ENCODE data around the gene C9orf85. TPM values are rescaled to one million over a fixed set of nuclear protein-coding genes. Genes with fewer than 3 reads are reported as not detected.

Gene C9orf85
- total RNA-seq, 1 donor from 2014 or later = 29.3 TPM

DNA sequence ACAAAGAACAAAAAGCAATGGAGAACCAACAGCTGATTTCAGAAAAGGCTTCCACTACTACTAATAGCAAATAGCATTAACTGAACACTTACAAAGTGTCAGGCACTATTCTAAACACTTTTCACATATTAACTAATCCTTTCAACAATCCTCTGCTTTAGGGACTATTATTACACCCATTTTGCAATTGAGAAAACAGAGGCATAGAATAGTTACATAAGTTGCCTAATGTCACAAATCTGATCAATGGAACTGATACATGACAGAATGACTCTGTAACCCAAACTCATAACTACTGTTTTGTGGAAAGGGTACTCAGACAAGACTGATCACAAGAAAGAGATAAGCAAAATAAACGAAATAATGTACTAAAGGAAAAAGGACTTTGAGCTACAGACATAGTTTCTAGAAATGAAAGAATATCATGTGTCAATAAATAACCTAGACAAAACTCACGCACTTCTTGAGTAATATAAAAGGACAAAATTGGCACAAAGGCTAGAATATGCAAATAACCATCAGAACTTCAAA lies 31.7 kb upstream of the C9orf85 start:
- H3K79me2 ChIP-seq (ENCODE audit: low read depth) = peaks cover 100% of the 10 kb centered on the region
- H3K4me1 ChIP-seq = no peaks in the 10 kb centered on the region
- no peak overlapping the region for H3K27ac ChIP-seq

DNA sequence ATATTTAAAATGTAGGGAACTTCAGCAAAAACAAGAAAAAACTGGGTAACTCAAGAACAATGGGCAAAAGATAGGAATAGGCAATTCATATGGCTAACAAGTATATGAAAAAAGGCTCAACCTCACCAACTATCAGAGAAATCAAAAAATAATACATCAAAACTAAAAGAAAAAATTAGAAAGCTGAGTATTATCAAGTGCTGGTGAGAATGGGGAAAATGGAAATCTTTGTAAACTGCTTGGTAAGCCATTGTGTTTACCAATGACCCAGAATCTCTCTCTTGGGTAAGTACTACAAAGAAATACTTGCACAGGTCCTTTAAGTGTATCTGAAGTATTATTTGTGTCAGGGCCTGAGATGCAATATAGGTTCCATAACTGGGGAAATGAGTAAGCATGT lies 27.4 kb upstream of the C9orf85 start:
- Histone ChIP-seq H2AFZ (replicated peaks) (no peak overlapping the region), H3K4me2 (no peak overlapping the region), H3K36me3 (peaks cover 20% of the 10 kb centered on the region), H3K9ac (no peak overlapping the region), H3K79me2 (ENCODE audit: low read depth) (peaks cover 100% of the 10 kb centered on the region), H4K20me1 (ENCODE audit: low read depth) (peaks cover 15% of the 10 kb centered on the region), H3K4me1 (no peaks in the 10 kb centered on the region), H3K9me3 (ENCODE audit: low read depth) (peaks cover 18% of the 10 kb centered on the region), H3K27me3 (no peaks in the 10 kb centered on the region), H3F3A (ENCODE audit: low read depth) (no peaks in the 10 kb centered on the region), H3K4me3 (no peak overlapping the region), H3K27ac (no peak overlapping the region)
- TF ChIP-seq EZH2 (IDR thresholded peaks at IDR 0.05) = no peak
- TF ChIP-seq, protein P1, sequence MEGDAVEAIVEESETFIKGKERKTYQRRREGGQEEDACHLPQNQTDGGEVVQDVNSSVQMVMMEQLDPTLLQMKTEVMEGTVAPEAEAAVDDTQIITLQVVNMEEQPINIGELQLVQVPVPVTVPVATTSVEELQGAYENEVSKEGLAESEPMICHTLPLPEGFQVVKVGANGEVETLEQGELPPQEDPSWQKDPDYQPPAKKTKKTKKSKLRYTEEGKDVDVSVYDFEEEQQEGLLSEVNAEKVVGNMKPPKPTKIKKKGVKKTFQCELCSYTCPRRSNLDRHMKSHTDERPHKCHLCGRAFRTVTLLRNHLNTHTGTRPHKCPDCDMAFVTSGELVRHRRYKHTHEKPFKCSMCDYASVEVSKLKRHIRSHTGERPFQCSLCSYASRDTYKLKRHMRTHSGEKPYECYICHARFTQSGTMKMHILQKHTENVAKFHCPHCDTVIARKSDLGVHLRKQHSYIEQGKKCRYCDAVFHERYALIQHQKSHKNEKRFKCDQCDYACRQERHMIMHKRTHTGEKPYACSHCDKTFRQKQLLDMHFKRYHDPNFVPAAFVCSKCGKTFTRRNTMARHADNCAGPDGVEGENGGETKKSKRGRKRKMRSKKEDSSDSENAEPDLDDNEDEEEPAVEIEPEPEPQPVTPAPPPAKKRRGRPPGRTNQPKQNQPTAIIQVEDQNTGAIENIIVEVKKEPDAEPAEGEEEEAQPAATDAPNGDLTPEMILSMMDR (IDR thresholded peaks at IDR 0.05) = no peak
- no peak for TF ChIP-seq EZH2phosphoT487 (IDR thresholded peaks at IDR 0.05)
- no peak for DNase-seq (ENCODE audit: low spot score)
- Mint-ChIP-seq H3K27me3 (ENCODE audit: insufficient read depth, low read depth) (no peaks in the 10 kb centered on the region), H3K4me1 (no peaks in the 10 kb centered on the region), H3K9me3 (peaks cover 73% of the 10 kb centered on the region), H3K36me3 (peaks cover 62% of the 10 kb centered on the region), H3K27ac (no peak overlapping the region), H3K4me3 (no peak overlapping the region)

More for the DNA sequence above, 31.7 kb upstream of the C9orf85 start:
- Histone ChIP-seq H3K4me3 (no peak overlapping the region), H2AFZ (replicated peaks) (no peak overlapping the region), H3K36me3 (peaks cover 12% of the 10 kb centered on the region), H3K4me2 (no peak overlapping the region), H4K20me1 (ENCODE audit: low read depth) (peaks cover 27% of the 10 kb centered on the region), H3K27me3 (no peaks in the 10 kb centered on the region), H3K9ac (no peak overlapping the region), H3F3A (ENCODE audit: low read depth) (peaks cover 4% of the 10 kb centered on the region), H3K9me3 (ENCODE audit: low read depth) (peaks cover 21% of the 10 kb centered on the region)
- no peak overlapping the region for H3K27ac Mint-ChIP-seq
- DNase-seq (ENCODE audit: low spot score) = no peak
- peaks cover 57% of the 10 kb centered on the region for H3K36me3 Mint-ChIP-seq
- no peaks in the 10 kb centered on the region for H3K4me1 Mint-ChIP-seq
- TF ChIP-seq EZH2phosphoT487 (IDR thresholded peaks at IDR 0.05) (no peak), EZH2 (IDR thresholded peaks at IDR 0.05) (no peak)
- TF ChIP-seq, protein P1 (IDR thresholded peaks at IDR 0.05) = no peak
- H3K27me3 Mint-ChIP-seq (ENCODE audit: insufficient read depth, low read depth) = peaks cover 2% of the 10 kb centered on the region
- H3K9me3 Mint-ChIP-seq = peaks cover 76% of the 10 kb centered on the region
- no peak overlapping the region for H3K4me3 Mint-ChIP-seq

DNA sequence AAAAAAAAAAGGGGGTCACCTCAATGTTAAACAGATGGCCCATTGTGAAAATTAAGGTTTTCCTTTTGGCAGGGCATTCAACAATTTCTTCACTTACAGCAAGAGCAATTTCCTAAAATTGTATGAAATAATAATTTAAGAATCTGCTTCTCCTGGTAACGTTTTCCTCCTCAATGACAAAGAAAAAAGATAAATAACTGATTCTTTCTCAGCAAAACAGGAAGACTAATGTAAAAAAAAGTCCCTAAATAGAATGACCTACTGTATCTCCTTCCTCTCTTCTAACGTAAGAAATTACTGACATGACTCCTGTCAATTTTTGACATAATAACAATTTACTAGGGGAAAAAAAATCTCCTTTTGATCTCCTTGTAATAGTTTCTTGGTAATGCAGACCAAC lies 26.0 kb upstream of the C9orf85 start:
- H3K36me3 Mint-ChIP-seq = peaks cover 64% of the 10 kb centered on the region
- peaks cover 68% of the 10 kb centered on the region for H3K9me3 Mint-ChIP-seq
- no peaks in the 10 kb centered on the region for H3K27me3 ChIP-seq
- no peak overlapping the region for H3K27ac Mint-ChIP-seq
- peaks cover 20% of the 10 kb centered on the region for H3K36me3 ChIP-seq
- peaks cover 16% of the 10 kb centered on the region for H3K9me3 ChIP-seq (ENCODE audit: low read depth)
- H3K27me3 Mint-ChIP-seq (ENCODE audit: insufficient read depth, low read depth) = no peaks in the 10 kb centered on the region
- no peak for DNase-seq (ENCODE audit: low spot score)
- peaks cover 30% of the 10 kb centered on the region for H4K20me1 ChIP-seq (ENCODE audit: low read depth)
- no peaks in the 10 kb centered on the region for H3K4me1 Mint-ChIP-seq
- no peak overlapping the region for H3K4me2 ChIP-seq
- H3K27ac ChIP-seq = no peak overlapping the region
- H3K4me3 Mint-ChIP-seq = no peak overlapping the region
- no peak overlapping the region for H2AFZ ChIP-seq (replicated peaks)
- TF ChIP-seq EZH2phosphoT487 (IDR thresholded peaks at IDR 0.05) (no peak), EZH2 (IDR thresholded peaks at IDR 0.05) (no peak)
- TF ChIP-seq, protein P1 (IDR thresholded peaks at IDR 0.05) = no peak
- no peak overlapping the region for H3K9ac ChIP-seq
- H3K79me2 ChIP-seq (ENCODE audit: low read depth) = peaks cover 100% of the 10 kb centered on the region
- H3K4me3 ChIP-seq = no peak overlapping the region
- H3F3A ChIP-seq (ENCODE audit: low read depth) = no peaks in the 10 kb centered on the region
- no peaks in the 10 kb centered on the region for H3K4me1 ChIP-seq
